Chondrocyte (in vitro differentiated cells): ENCODE measurements around the gene COL20A1. TPM values are rescaled to one million over a fixed set of nuclear protein-coding genes. Genes with fewer than 3 reads are reported as not detected.

ENCODE experiments used
- DNase-seq: peaks from one replicate; pipeline ENCODE4 v3.0.0; 2021; ENCODE audit warnings: mixed read lengths, low spot score
- H3K27ac Mint-ChIP-seq: one replicate; pipeline ENCODE4 v1.8.0; 2021; ENCODE audit warnings: mild to moderate bottlenecking, moderate library complexity, mixed read lengths; ENCODE audit not compliant: unreplicated experiment
- H3K27me3 Mint-ChIP-seq: 2 replicates; pipeline ENCODE4 v1.8.0; 2021; ENCODE audit warnings: low read depth, mixed read lengths
- H3K36me3 Mint-ChIP-seq: 2 replicates; pipeline ENCODE4 v1.8.0; 2021; ENCODE audit warnings: low read depth, mixed read lengths
- H3K4me1 Mint-ChIP-seq: 2 replicates; pipeline ENCODE4 v1.8.0; 2021; ENCODE audit warnings: low read depth, mild to moderate bottlenecking, mixed read lengths
- H3K4me3 Mint-ChIP-seq: one replicate; pipeline ENCODE4 v1.8.0; 2021; ENCODE audit warnings: mild to moderate bottlenecking, moderate library complexity, mixed read lengths; ENCODE audit not compliant: unreplicated experiment
- H3K9me3 Mint-ChIP-seq: 2 replicates; pipeline ENCODE4 v1.8.0; 2021; ENCODE audit warnings: low read depth, mixed read lengths
- total RNA-seq: library from RNA; stranded (reverse); gene quantifications from 3 replicates; pipeline ENCODE4 v1.2.1, GENCODE V29; 2021
- TF ChIP-seq, protein P1 (sequence below): fragments of 200-600 bp; sonication (generic); IDR thresholded peaks from 2 replicates; pipeline ENCODE4 v1.5.0; 2021; ENCODE audit warnings: antibody characterized with exemption, mild to moderate bottlenecking, moderate library complexity

COL20A1 gene
- total RNA-seq, 1 donor from 2014 or later, result not detected

DNA sequence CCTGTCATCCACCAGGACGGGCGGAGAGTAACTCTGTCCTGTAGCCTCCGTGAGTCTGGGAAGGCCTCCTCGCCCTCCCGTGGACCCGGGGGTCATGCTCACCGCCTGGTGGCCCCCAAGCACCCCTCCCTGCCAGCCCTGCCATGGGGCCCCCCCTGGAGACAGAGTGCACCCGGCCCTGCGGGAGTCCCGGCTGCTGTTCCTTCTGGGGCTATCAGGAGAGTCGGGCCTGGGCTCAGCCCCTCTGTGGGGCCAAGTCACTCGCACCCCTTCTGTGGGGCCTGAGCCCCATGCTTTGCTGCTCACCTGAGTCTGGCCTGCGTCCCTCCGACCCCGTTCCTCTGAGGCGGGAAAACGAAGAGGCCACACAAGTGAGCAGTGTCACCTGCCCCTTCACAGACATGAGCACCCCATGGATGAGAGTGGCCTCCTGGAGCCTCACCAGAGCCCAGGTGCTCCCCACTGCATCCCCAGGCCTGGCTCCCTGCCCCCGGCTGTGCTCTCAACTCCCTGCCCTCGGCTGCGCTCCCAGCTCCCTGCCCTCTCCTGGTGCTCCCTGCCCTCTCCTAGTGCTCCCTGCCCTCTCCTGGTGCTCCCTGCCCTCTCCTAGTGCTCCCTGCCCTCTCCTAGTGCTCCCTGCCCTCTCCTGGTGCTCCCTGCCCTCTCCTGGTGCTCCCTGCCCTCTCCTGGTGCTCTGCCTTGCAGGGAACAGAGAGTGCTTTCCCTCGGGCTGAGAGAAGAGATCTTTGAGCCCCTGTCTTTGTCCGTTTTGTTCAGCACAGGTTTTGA, 72.8 kb downstream of the COL20A1 start:
- H3K4me1 Mint-ChIP-seq, result no peaks in the 10 kb centered on the region
- H3K27me3 Mint-ChIP-seq, result peaks cover 31% of the 10 kb centered on the region
- DNase-seq, result no peak
- no peaks in the 10 kb centered on the region for H3K9me3 Mint-ChIP-seq
- TF ChIP-seq, protein P1, sequence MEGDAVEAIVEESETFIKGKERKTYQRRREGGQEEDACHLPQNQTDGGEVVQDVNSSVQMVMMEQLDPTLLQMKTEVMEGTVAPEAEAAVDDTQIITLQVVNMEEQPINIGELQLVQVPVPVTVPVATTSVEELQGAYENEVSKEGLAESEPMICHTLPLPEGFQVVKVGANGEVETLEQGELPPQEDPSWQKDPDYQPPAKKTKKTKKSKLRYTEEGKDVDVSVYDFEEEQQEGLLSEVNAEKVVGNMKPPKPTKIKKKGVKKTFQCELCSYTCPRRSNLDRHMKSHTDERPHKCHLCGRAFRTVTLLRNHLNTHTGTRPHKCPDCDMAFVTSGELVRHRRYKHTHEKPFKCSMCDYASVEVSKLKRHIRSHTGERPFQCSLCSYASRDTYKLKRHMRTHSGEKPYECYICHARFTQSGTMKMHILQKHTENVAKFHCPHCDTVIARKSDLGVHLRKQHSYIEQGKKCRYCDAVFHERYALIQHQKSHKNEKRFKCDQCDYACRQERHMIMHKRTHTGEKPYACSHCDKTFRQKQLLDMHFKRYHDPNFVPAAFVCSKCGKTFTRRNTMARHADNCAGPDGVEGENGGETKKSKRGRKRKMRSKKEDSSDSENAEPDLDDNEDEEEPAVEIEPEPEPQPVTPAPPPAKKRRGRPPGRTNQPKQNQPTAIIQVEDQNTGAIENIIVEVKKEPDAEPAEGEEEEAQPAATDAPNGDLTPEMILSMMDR, result no peak
- no peak overlapping the region for H3K4me3 Mint-ChIP-seq
- H3K36me3 Mint-ChIP-seq, result no peaks in the 10 kb centered on the region
- H3K27ac Mint-ChIP-seq, result no peak overlapping the region

DNA sequence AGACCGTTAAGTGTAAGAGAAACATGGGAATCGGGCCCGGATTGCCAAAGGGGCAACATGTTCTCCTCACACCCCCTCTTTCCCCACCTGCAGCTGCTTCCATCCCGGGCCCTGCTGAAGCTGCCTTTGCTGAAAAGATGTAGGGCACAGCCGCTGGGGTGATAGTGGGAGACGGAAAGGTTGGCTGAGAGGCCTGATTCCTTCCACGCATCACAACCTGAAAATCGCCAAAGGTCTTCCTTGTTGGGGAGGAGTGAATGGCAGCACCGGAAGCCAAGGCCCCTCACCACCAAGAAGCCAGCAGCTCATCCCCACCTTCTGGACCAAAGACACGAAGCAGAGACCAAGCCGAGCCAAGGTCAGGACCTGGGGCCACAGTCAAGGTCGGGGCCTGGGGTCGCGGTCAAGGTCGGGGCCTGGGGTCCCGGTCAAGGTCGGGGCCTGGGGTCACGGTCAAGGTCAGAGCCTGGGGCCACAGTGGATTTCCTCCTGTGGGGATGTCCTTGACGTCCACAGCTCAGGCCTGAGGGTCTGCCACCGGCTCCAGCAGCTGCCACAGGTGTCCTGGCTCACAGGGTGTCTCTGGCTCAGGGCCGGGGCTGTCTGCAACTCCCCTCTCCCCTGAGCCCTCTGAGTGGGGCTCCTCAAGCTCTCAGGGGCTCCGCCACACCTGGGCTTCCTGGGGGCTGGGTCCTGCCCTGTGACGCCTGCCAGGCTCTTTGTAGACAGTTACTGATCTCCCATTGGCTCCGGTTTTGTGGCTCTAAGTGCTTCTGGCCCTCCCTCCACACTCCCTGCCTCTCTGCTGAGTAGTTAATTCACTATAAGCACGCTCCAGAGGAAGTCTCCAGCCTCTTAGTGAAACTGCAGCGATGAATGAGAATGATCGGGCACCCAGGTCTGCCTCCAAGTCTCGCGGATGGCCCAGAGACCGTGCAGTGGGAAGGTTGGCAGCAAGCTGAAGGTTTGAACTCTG, 73.7 kb downstream of the COL20A1 start:
- DNase-seq, result no peak
- Mint-ChIP-seq H3K27me3 (peaks cover 39% of the 10 kb centered on the region), H3K9me3 (no peaks in the 10 kb centered on the region), H3K36me3 (no peaks in the 10 kb centered on the region), H3K4me3 (no peak overlapping the region), H3K4me1 (no peaks in the 10 kb centered on the region), H3K27ac (no peak overlapping the region)
- TF ChIP-seq, protein P1, result no peak

DNA sequence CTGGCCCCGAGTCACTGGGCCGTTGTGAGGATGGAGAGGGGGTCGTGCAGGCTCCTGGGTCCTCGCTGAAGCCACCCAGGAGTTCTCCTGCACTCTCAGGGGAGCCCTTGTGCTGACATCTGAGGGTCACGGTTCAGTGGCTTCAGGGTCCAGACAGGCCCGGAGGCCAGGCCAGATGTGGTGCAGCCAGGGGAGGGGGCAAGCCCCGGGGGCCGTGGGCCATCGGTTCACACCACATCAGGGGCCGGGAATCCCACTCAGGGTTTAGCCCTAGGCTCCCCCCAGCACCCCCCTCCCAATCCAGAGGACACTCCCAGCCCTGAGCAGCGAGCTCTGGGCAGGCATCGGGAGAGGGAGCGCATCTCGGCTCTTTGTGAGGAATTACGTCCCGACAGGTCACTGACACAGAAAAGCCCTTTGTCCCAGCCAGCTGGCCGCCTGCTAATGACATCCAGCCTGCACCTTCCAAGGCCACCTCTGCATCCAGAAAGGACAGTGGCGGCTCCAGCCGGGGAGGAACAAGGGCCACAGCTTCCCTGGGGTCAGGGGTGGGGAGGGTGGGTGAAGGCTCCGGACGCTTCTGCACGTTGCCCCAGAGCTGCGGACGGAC, 74.6 kb downstream of the COL20A1 start:
- Mint-ChIP-seq H3K36me3 (no peaks in the 10 kb centered on the region), H3K4me3 (no peak overlapping the region), H3K27me3 (peaks cover 38% of the 10 kb centered on the region), H3K27ac (no peak overlapping the region), H3K9me3 (no peaks in the 10 kb centered on the region), H3K4me1 (no peaks in the 10 kb centered on the region)
- TF ChIP-seq, protein P1, result no peak
- DNase-seq, result no peak

DNA sequence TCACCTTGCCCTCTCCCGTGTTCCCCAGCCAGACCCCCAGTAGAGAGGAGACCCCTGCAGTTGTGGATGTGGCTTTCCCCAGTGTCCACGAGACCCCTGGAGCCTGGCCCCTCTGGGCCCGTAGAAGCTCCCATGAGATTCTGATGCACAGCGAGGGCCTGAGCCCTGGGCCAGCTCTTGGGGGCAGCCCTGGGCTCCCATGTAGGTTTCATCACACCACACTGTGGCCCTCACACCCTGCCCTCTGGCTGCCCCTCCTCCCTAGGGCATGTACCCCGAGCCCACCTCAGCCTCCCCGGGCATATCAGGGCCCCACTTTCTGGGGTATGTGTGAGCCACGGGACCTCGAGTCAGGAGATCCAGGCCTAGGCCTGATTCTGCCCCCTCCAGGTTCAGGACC, 75.2 kb downstream of the COL20A1 start:
- TF ChIP-seq, protein P1, result no peak
- H3K4me3 Mint-ChIP-seq, result no peak overlapping the region
- no peaks in the 10 kb centered on the region for H3K9me3 Mint-ChIP-seq
- no peak overlapping the region for H3K27ac Mint-ChIP-seq
- H3K27me3 Mint-ChIP-seq, result peaks cover 37% of the 10 kb centered on the region
- H3K4me1 Mint-ChIP-seq, result no peaks in the 10 kb centered on the region
- DNase-seq, result no peak
- H3K36me3 Mint-ChIP-seq, result no peaks in the 10 kb centered on the region

DNA sequence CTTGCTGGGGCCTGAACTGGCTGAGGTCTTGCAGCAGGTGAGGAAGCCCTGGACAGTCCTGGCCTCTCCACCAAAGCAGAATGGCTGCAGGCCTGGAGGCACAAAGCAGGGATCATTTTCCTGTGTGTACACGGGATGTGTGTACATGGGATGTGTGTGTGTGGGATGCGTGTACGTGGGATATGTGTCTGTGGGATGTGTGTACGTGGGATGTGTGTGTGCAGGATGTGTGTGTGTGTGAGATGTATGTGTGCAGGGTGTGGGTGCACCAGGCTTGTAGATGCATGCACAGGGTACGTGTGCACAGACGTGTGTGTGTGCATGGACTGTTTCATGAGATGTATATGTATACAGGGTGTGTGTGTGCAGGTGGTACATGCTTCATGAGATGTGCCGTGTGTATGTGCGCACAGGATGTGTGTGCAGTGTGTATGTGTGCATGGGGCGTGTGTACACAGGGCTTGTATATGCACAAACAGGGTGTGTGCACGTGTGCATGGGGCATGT, 76.1 kb downstream of the COL20A1 start:
- Mint-ChIP-seq H3K27me3 (peaks cover 38% of the 10 kb centered on the region), H3K4me1 (no peaks in the 10 kb centered on the region), H3K36me3 (no peaks in the 10 kb centered on the region), H3K4me3 (no peak overlapping the region), H3K27ac (no peak overlapping the region), H3K9me3 (no peaks in the 10 kb centered on the region)
- DNase-seq, result no peak
- TF ChIP-seq, protein P1, result no peak
